SIG-M5 treated with dmso at 0.1 percent for 504 hours (cell line): ENCODE results near the gene LILRA5.
"Not testable (repeated sequence)": the region's sequence is repeated elsewhere in the genome, so short reads cannot be mapped to it uniquely, and the experiment has no call there.

Experiments
- DNase-seq: peaks from one replicate; lab custom pipeline; 2025; ENCODE audit not compliant: unreplicated experiment; lab: John Stamatoyannopoulos, UW

The LILRA5 gene

GRCh38 chr19:54307389-54308020 lies 5.5 kb downstream of the LILRA5 start:
- no peak for DNase-seq

GRCh38 chr19:54305141-54305540 lies 7.8 kb downstream of the LILRA5 start:
- no peak for DNase-seq

- peak; percentile 68 for DNase-seq
Measured at GRCh38 chr19:54302257-54302656, 10.7 kb downstream of the LILRA5 start.

- DNase-seq = no peak
Measured at GRCh38 chr19:54299515-54299914, 13.5 kb downstream of the LILRA5 start.

- DNase-seq = no peak
Measured at GRCh38 chr19:54299126-54299498, 13.9 kb downstream of the LILRA5 start.

- DNase-seq = no peak
Measured at GRCh38 chr19:54298357-54299125, 14.4 kb downstream of the LILRA5 start.

- DNase-seq = peak; percentile 10
Measured at GRCh38 chr19:54297759-54298305, 15.1 kb downstream of the LILRA5 start.

GRCh38 chr19:54294539-54294938 lies 18.4 kb downstream of the LILRA5 start:
- DNase-seq = no peak

- DNase-seq = not testable (repeated sequence)
Measured at GRCh38 chr19:54289160-54289559, 23.8 kb downstream of the LILRA5 start.

- DNase-seq = no peak
Measured at GRCh38 chr19:54287456-54287855, 25.5 kb downstream of the LILRA5 start.

- DNase-seq = not testable (repeated sequence)
Measured at GRCh38 chr19:54286283-54286682, 26.7 kb downstream of the LILRA5 start.

- DNase-seq = not testable (repeated sequence)
Measured at GRCh38 chr19:54285427-54286056, 27.4 kb downstream of the LILRA5 start.

- DNase-seq = no peak
Measured at GRCh38 chr19:54282686-54283470, 30.1 kb downstream of the LILRA5 start.

GRCh38 chr19:54281729-54282075 lies 31.3 kb downstream of the LILRA5 start:
- DNase-seq = not testable (repeated sequence)

GRCh38 chr19:54281007-54281728 lies 31.8 kb downstream of the LILRA5 start, which contains the start of gene LILRB2:
Gene LILRB2, minus strand, starts transcription at chr19:54281110. Its CDS starts 614 bp downstream, at chr19:54280496.
- peak; percentile 74 for DNase-seq

GRCh38 chr19:54280441-54280840 lies 32.5 kb downstream of the LILRA5 start:
- DNase-seq = peak; percentile 7

GRCh38 chr19:54280025-54280424 lies 32.9 kb downstream of the LILRA5 start:
- not testable (repeated sequence) for DNase-seq

- DNase-seq = no peak
Measured at GRCh38 chr19:54279406-54279962, 33.5 kb downstream of the LILRA5 start.

- not testable (repeated sequence) for DNase-seq
Measured at GRCh38 chr19:54278571-54279195, 34.3 kb downstream of the LILRA5 start.
